A549 (cell line): ENCODE data around the gene BCL2L11. TPM values are rescaled to one million over a fixed set of nuclear protein-coding genes. Genes with fewer than 3 reads are reported as not detected.
A peak's percentile ranks its signal among the peaks of the same experiment; 100 is the strongest.

Experiments
- ATAC-seq, 2 experiments: fragments of 200-7000 bp in 1 of 2; fragments of >200 bp in 1 of 2; cut with Nextera tagmentation in 1 of 2; cut with Tn5 transposase in 1 of 2; 3 replicates each; pipeline versions ENCODE4 v1.8.0 to v1.9.1; 2018 to 2020; ENCODE audit warnings: mild to moderate bottlenecking in 1 of 2, moderate library complexity in 1 of 2
- CTCF ChIA-PET: fragments of 300-600 bp; sonication (Branson Sonifier 250); formaldehyde crosslinking; extraction: SDS; loops from one replicate; lab custom pipeline; 2021; ENCODE audit warnings: antibody characterized with exemption, inconsistent platforms; lab: Yijun Ruan, JAX
- POLR2A ChIA-PET: fragments of 350-600 bp; formaldehyde crosslinking; extraction: SDS; loops from one replicate; lab custom pipeline; 2021; ENCODE audit warnings: antibody characterized with exemption, inconsistent platforms; lab: Yijun Ruan, JAX
- DNase-seq, 2 experiments: peaks; one replicate each; pipeline versions ENCODE4 v3.0.0 to v3.0.0-alpha.2; 2011 to 2016; ENCODE audit warnings: low read depth in 1 of 2, low spot score in 1 of 2
- FAIRE-seq: peaks from 2 replicates; lab custom pipeline; 2011; peaks lifted over from hg19 to GRCh38; lab: Jason Lieb, UNC
- H3K27ac ChIP-seq, 2 experiments: fragments of >200 bp; sonication (Bioruptor Twin); formaldehyde crosslinking; 3 replicates each; pipeline ENCODE4 v1.5.1; 2016 to 2017
- H3K4me1 ChIP-seq: fragments of >200 bp; sonication (Bioruptor Twin); formaldehyde crosslinking; 3 replicates; pipeline ENCODE4 v1.6.1; 2016
- H3K4me2 ChIP-seq: fragments of >200 bp; sonication (Bioruptor Twin); formaldehyde crosslinking; 3 replicates; pipeline ENCODE4 v1.6.1; 2016
- H3K4me3 ChIP-seq: fragments of >200 bp; sonication (Bioruptor Twin); formaldehyde crosslinking; 3 replicates; pipeline ENCODE4 v1.5.1; 2016
- H3K9me3 ChIP-seq: fragments of >200 bp; sonication (Bioruptor Twin); formaldehyde crosslinking; 3 replicates; pipeline ENCODE4 v1.6.1; 2016
- BCL3 ChIP-seq: fragments of >200 bp; sonication (Bioruptor Twin); formaldehyde crosslinking; IDR thresholded peaks from 3 replicates; pipeline ENCODE4 v1.6.1; 2016
- CHD4 ChIP-seq: fragments of 200-600 bp; sonication (generic); IDR thresholded peaks from 2 replicates; pipeline ENCODE4 v1.6.1; 2016; ENCODE audit warnings: antibody characterized with exemption, mild to moderate bottlenecking, borderline replicate concordance
- EHF ChIP-seq: fragments of 250-450 bp; sonication (Bioruptor Pico); IDR thresholded peaks from 2 replicates; pipeline ENCODE4 v1.5.0; 2020; ENCODE audit warnings: mild to moderate bottlenecking
- EP300 ChIP-seq, 2 experiments: fragments of >200 bp; sonication (Bioruptor Twin); formaldehyde crosslinking; IDR thresholded peaks; 2 replicates in 1 of 2; 3 replicates in 1 of 2; pipeline ENCODE4 v1.6.1; 2016 to 2017
- ESRRA ChIP-seq: fragments of 150-350 bp; IDR thresholded peaks from 2 replicates; pipeline ENCODE4 v1.6.1; 2014; ENCODE audit warnings: mild to moderate bottlenecking, low read length, borderline replicate concordance
- GATA3 ChIP-seq: IDR thresholded peaks from 2 replicates; pipeline ENCODE4 v1.6.1; 2012; ENCODE audit warnings: borderline replicate concordance
- HES2 ChIP-seq: fragments of >200 bp; sonication (Bioruptor Twin); formaldehyde crosslinking; IDR thresholded peaks from 2 replicates; pipeline ENCODE4 v1.6.1; 2016
- HMGXB4 ChIP-seq: fragments of 250-450 bp; sonication (Bioruptor Pico); IDR thresholded peaks from 2 replicates; pipeline ENCODE4 v1.5.0; 2021; ENCODE audit warnings: mild to moderate bottlenecking, moderate library complexity, borderline replicate concordance
- HOXB13 ChIP-seq: fragments of 250-450 bp; sonication (Bioruptor Pico); IDR thresholded peaks from 2 replicates; pipeline ENCODE4 v1.5.0; 2020; ENCODE audit warnings: low read depth, mild to moderate bottlenecking, moderate library complexity
- HOXB5 ChIP-seq: fragments of 250-450 bp; sonication (Bioruptor Pico); IDR thresholded peaks from 2 replicates; pipeline ENCODE4 v1.5.0; 2020; ENCODE audit warnings: mild to moderate bottlenecking, moderate library complexity
- KDM1A ChIP-seq: fragments of 200-600 bp; sonication (generic); IDR thresholded peaks from 2 replicates; pipeline ENCODE4 v1.6.1; 2016; ENCODE audit warnings: low read depth, mild to moderate bottlenecking
- MAFK ChIP-seq: fragments of 450-650 bp; IDR thresholded peaks from 2 replicates; pipeline ENCODE4 v1.6.1; 2014; ENCODE audit not compliant: partially characterized antibody
- NFE2L2 ChIP-seq: fragments of 150-350 bp; conservative IDR thresholded peaks from 2 replicates; pipeline ENCODE4 v1.6.1; 2014; ENCODE audit warnings: low read length
- PBX3 ChIP-seq: IDR thresholded peaks from 2 replicates; pipeline ENCODE4 v1.6.1; 2012
- PHF8 ChIP-seq: fragments of 200-600 bp; sonication (generic); IDR thresholded peaks from 2 replicates; pipeline ENCODE4 v1.6.1; 2016; ENCODE audit warnings: low read depth, mild to moderate bottlenecking, antibody characterized with exemption, moderate library complexity, borderline replicate concordance
- RCOR1 ChIP-seq: fragments of 150-350 bp; IDR thresholded peaks from 2 replicates; pipeline ENCODE4 v1.6.1; 2014; ENCODE audit warnings: antibody characterized with exemption, low read length, low read depth
- RFX5 ChIP-seq: fragments of 450-650 bp; IDR thresholded peaks from 2 replicates; pipeline ENCODE4 v1.7.1; 2014; ENCODE audit warnings: antibody characterized with exemption, mild to moderate bottlenecking, moderate library complexity
- RNF2 ChIP-seq: fragments of 200-600 bp; sonication (generic); IDR thresholded peaks from 2 replicates; pipeline ENCODE4 v1.6.1; 2016; ENCODE audit warnings: low read depth, mild to moderate bottlenecking, antibody characterized with exemption, moderate library complexity, borderline replicate concordance
- SMC3 ChIP-seq: fragments of >200 bp; sonication (Bioruptor Twin); formaldehyde crosslinking; IDR thresholded peaks from 3 replicates; pipeline ENCODE4 v1.6.1; 2018; ENCODE audit warnings: inconsistent platforms
- TFCP2L1 ChIP-seq: fragments of 250-450 bp; sonication (Bioruptor Pico); IDR thresholded peaks from 2 replicates; pipeline ENCODE4 v1.5.0; 2021; ENCODE audit warnings: mild to moderate bottlenecking
- ZC3H11A ChIP-seq: fragments of 450-650 bp; IDR thresholded peaks from 2 replicates; pipeline ENCODE4 v1.6.1; 2014; ENCODE audit warnings: antibody characterized with exemption, mild to moderate bottlenecking
- ZFP36 ChIP-seq: fragments of 450-650 bp; IDR thresholded peaks from 2 replicates; pipeline ENCODE4 v1.6.1; 2014; ENCODE audit warnings: borderline replicate concordance; ENCODE audit not compliant: partially characterized antibody
- WGBS: methylation state at CpG from one replicate; pipeline ENCODE4 v1.1.6; 2017; ENCODE audit errors: missing lambda C conversion rate; 5-methylcytosine and 5-hydroxymethylcytosine counted together
- polyA plus RNA-seq, 4 experiments: library from polyadenylated mRNA; depleted of rRNA in 3 of 4; stranded (reverse); fragments of >200 nt; fragmentation: RNase III in 1 of 4; extraction: RNeasy Plus Mini Kit Qiagen cat#74134 plus additional on column Dnase treatment in 1 of 4; gene quantifications; 2 replicates in 3 of 4; 3 replicates in 1 of 4; pipeline ENCODE4 v1.2.3, GENCODE V29; 2011 to 2017

BCL2L11 gene
- polyA plus RNA-seq, 2 of the 4 experiments (the other 2 are of a cell fraction): 7.4 to 14.5 TPM

- Histone ChIP-seq H3K27ac (no peak overlapping the region), H3K4me3 (no peak overlapping the region), H3K4me1 (no peaks in the 10 kb centered on the region), H3K4me2 (no peak overlapping the region), H3K9me3 (no peaks in the 10 kb centered on the region)
- DNase-seq: no peak
- FAIRE-seq: no peak
- no peak for ATAC-seq
- ChIA-PET POLR2A (no interaction called here), CTCF (no interaction called here)
- TF ChIP-seq GATA3 (no peak), EHF (no peak), RCOR1 (no peak), KDM1A (no peak), SMC3 (no peak), HOXB13 (no peak), ZC3H11A (no peak), HMGXB4 (CRISPR knock-in tag) (no peak), ESRRA (no peak), PBX3 (no peak)
- whole genome bisulfite sequencing: 19% methylated on average over 2 of the region's 2 CpGs
Observed at GRCh38 chr2:111105926-111106325, 14.8 kb upstream of the BCL2L11 start.

- DNase-seq: no peak
- no peak for TF ChIP-seq KDM1A
- TF ChIP-seq HOXB5 (CRISPR knock-in tag): no peak
- no peak for TF ChIP-seq NFE2L2
- TF ChIP-seq EP300 (IDR thresholded peaks at IDR 0.05): no peak
- TF ChIP-seq ZFP36: no peak
- TF ChIP-seq RFX5: no peak
- no peak for TF ChIP-seq CHD4
- no peak for TF ChIP-seq HES2
- TF ChIP-seq PHF8: no peak
- TF ChIP-seq BCL3: no peak
- TF ChIP-seq TFCP2L1: no peak
- TF ChIP-seq, all 56 proteins: peak for 0
- no peaks in the 10 kb centered on the region for H3K9me3 ChIP-seq
- FAIRE-seq: no peak
- H3K4me1 ChIP-seq: no peaks in the 10 kb centered on the region
- H3K4me3 ChIP-seq: no peak overlapping the region
- 88% methylated on average over 5 of the region's 5 CpGs for WGBS
- H3K27ac ChIP-seq: no peak overlapping the region
- ChIA-PET CTCF (interaction anchor here (1.3 kb wide), 1 partner anchor 14 kb away, joined by 3 read pairs; the partner anchor contains the start of gene BCL2L11), POLR2A (no interaction called here)
- no peak for ATAC-seq
- no peak overlapping the region for H3K4me2 ChIP-seq
Observed at GRCh38 chr2:111106706-111107105, 14.0 kb upstream of the BCL2L11 start.

GRCh38 chr2:111108745-111109271 is 11.9 kb upstream of the BCL2L11 start:
- ATAC-seq (no peak), DNase-seq (no peak)
- ChIA-PET CTCF (interaction anchor here (0.6 to 1.0 kb wide), 2 partner anchors 18 to 593 kb away, joined by 3 read pairs; no protein-coding TSS in a partner anchor), POLR2A (no interaction called here)
- WGBS: 65% methylated on average over 2 of the region's 2 CpGs
- Histone ChIP-seq H3K4me2 (no peak overlapping the region), H3K9me3 (no peaks in the 10 kb centered on the region)
- TF ChIP-seq MAFK: peak; percentile 10
- no peak for TF ChIP-seq RNF2
- TF ChIP-seq, all 56 proteins: peak for 1
- H3K27ac ChIP-seq: no peak overlapping the region
- H3K4me1 ChIP-seq: no peaks in the 10 kb centered on the region
- FAIRE-seq: no peak
- no peak overlapping the region for H3K4me3 ChIP-seq
